Measurements from ENCODE around the gene CD82.

GRCh38 chr11:44561275-44561805 is 4.1 kb upstream of the CD82 start:
- TF ChIP-seq CTCF (IDR thresholded peaks at IDR 0.05; ENCODE audit: poor library complexity, severe bottlenecking), result no peak
- no peak for TF ChIP-seq REST (IDR thresholded peaks at IDR 0.05; ENCODE audit: borderline replicate concordance)
- no peak for TF ChIP-seq TAF1 (IDR thresholded peaks at IDR 0.05; ENCODE audit: low read depth)
- TF ChIP-seq SMC3 (conservative IDR thresholded peaks at IDR 0.05; ENCODE audit: poor library complexity), result no peak

Data from neural cell (in vitro differentiated cells).